A549 (cell line): ENCODE results near the gene FRMD3. TPM values are rescaled to one million over a fixed set of nuclear protein-coding genes. Genes with fewer than 3 reads are reported as not detected.
"Not testable (repeated sequence)": the region's sequence is repeated elsewhere in the genome, so short reads cannot be mapped to it uniquely, and the experiment has no call there.

Experiments
- ATAC-seq, 2 experiments: fragments of 200-7000 bp in 1 of 2; fragments of >200 bp in 1 of 2; cut with Nextera tagmentation in 1 of 2; cut with Tn5 transposase in 1 of 2; 3 replicates each; pipeline versions ENCODE4 v1.8.0 to v1.9.1; 2018 to 2020; ENCODE audit warnings: mild to moderate bottlenecking in 1 of 2, moderate library complexity in 1 of 2
- CTCF ChIA-PET: fragments of 300-600 bp; sonication (Branson Sonifier 250); formaldehyde crosslinking; extraction: SDS; loops from one replicate; lab custom pipeline; 2021; ENCODE audit warnings: antibody characterized with exemption, inconsistent platforms; lab: Yijun Ruan, JAX
- POLR2A ChIA-PET: fragments of 350-600 bp; formaldehyde crosslinking; extraction: SDS; loops from one replicate; lab custom pipeline; 2021; ENCODE audit warnings: antibody characterized with exemption, inconsistent platforms; lab: Yijun Ruan, JAX
- DNase-seq, 2 experiments: peaks; one replicate each; pipeline versions ENCODE4 v3.0.0 to v3.0.0-alpha.2; 2011 to 2016; ENCODE audit warnings: low read depth in 1 of 2, low spot score in 1 of 2
- FAIRE-seq: peaks from 2 replicates; lab custom pipeline; 2011; peaks lifted over from hg19 to GRCh38; lab: Jason Lieb, UNC
- H3K27ac ChIP-seq, 2 experiments: fragments of >200 bp; sonication (Bioruptor Twin); formaldehyde crosslinking; 3 replicates each; pipeline ENCODE4 v1.5.1; 2016 to 2017
- H3K4me1 ChIP-seq: fragments of >200 bp; sonication (Bioruptor Twin); formaldehyde crosslinking; 3 replicates; pipeline ENCODE4 v1.6.1; 2016
- H3K4me2 ChIP-seq: fragments of >200 bp; sonication (Bioruptor Twin); formaldehyde crosslinking; 3 replicates; pipeline ENCODE4 v1.6.1; 2016
- H3K4me3 ChIP-seq: fragments of >200 bp; sonication (Bioruptor Twin); formaldehyde crosslinking; 3 replicates; pipeline ENCODE4 v1.5.1; 2016
- H3K9me3 ChIP-seq: fragments of >200 bp; sonication (Bioruptor Twin); formaldehyde crosslinking; 3 replicates; pipeline ENCODE4 v1.6.1; 2016
- ATOH8 ChIP-seq: fragments of 250-450 bp; sonication (Bioruptor Pico); IDR thresholded peaks from 2 replicates; pipeline ENCODE4 v1.5.0; 2020; ENCODE audit warnings: low read depth, mild to moderate bottlenecking, moderate library complexity
- BHLHE40 ChIP-seq: IDR thresholded peaks from 2 replicates; pipeline ENCODE4 v1.6.1; 2012; ENCODE audit warnings: low read depth, low read length, inconsistent platforms
- CHD4 ChIP-seq: fragments of 200-600 bp; sonication (generic); IDR thresholded peaks from 2 replicates; pipeline ENCODE4 v1.6.1; 2016; ENCODE audit warnings: antibody characterized with exemption, mild to moderate bottlenecking, borderline replicate concordance
- EHF ChIP-seq: fragments of 250-450 bp; sonication (Bioruptor Pico); IDR thresholded peaks from 2 replicates; pipeline ENCODE4 v1.5.0; 2020; ENCODE audit warnings: mild to moderate bottlenecking
- ELK1 ChIP-seq: fragments of 150-350 bp; IDR thresholded peaks from 2 replicates; pipeline ENCODE4 v1.6.1; 2014; ENCODE audit warnings: low read depth, mild to moderate bottlenecking, low read length
- FOSB ChIP-seq: fragments of 250-450 bp; sonication (Bioruptor Pico); IDR thresholded peaks from 2 replicates; pipeline ENCODE4 v1.5.0; 2020; ENCODE audit warnings: mild to moderate bottlenecking, moderate library complexity
- HMGXB4 ChIP-seq: fragments of 250-450 bp; sonication (Bioruptor Pico); IDR thresholded peaks from 2 replicates; pipeline ENCODE4 v1.5.0; 2021; ENCODE audit warnings: mild to moderate bottlenecking, moderate library complexity, borderline replicate concordance
- JUN ChIP-seq, 2 experiments: fragments of >200 bp; sonication (Bioruptor Twin); formaldehyde crosslinking; IDR thresholded peaks; 2 replicates in 1 of 2; 3 replicates in 1 of 2; pipeline ENCODE4 v1.6.1; 2016 to 2017
- JUNB ChIP-seq: fragments of >200 bp; sonication (Bioruptor Twin); formaldehyde crosslinking; IDR thresholded peaks from 2 replicates; pipeline ENCODE4 v1.6.1; 2016
- KDM1A ChIP-seq: fragments of 200-600 bp; sonication (generic); IDR thresholded peaks from 2 replicates; pipeline ENCODE4 v1.6.1; 2016; ENCODE audit warnings: low read depth, mild to moderate bottlenecking
- KDM5A ChIP-seq: fragments of 200-600 bp; sonication (generic); IDR thresholded peaks from 2 replicates; pipeline ENCODE4 v1.6.1; 2016; ENCODE audit warnings: antibody characterized with exemption, mild to moderate bottlenecking
- MYC ChIP-seq: IDR thresholded peaks from 2 replicates; pipeline ENCODE4 v1.6.1; 2012; ENCODE audit warnings: mild to moderate bottlenecking, inconsistent platforms, low read length, improper control_type of control experiment, borderline replicate concordance
- NFE2L2 ChIP-seq: fragments of 150-350 bp; conservative IDR thresholded peaks from 2 replicates; pipeline ENCODE4 v1.6.1; 2014; ENCODE audit warnings: low read length
- RAD21 ChIP-seq, 2 experiments: fragments of >200 bp in 1 of 2; sonication (Bioruptor Twin) in 1 of 2; formaldehyde crosslinking in 1 of 2; IDR thresholded peaks in 1 of 2; conservative IDR thresholded peaks in 1 of 2; 2 replicates in 1 of 2; 3 replicates in 1 of 2; pipeline ENCODE4 v1.6.1; 2012 to 2018; ENCODE audit warnings: inconsistent platforms in 1 of 2
- RFX5 ChIP-seq: fragments of 450-650 bp; IDR thresholded peaks from 2 replicates; pipeline ENCODE4 v1.7.1; 2014; ENCODE audit warnings: antibody characterized with exemption, mild to moderate bottlenecking, moderate library complexity
- ZC3H11A ChIP-seq: fragments of 450-650 bp; IDR thresholded peaks from 2 replicates; pipeline ENCODE4 v1.6.1; 2014; ENCODE audit warnings: antibody characterized with exemption, mild to moderate bottlenecking
- ZFP36 ChIP-seq: fragments of 450-650 bp; IDR thresholded peaks from 2 replicates; pipeline ENCODE4 v1.6.1; 2014; ENCODE audit warnings: borderline replicate concordance; ENCODE audit not compliant: partially characterized antibody
- WGBS: methylation state at CpG from one replicate; pipeline ENCODE4 v1.1.6; 2017; ENCODE audit errors: missing lambda C conversion rate; 5-methylcytosine and 5-hydroxymethylcytosine counted together
- polyA plus RNA-seq, 4 experiments: library from polyadenylated mRNA; depleted of rRNA in 3 of 4; stranded (reverse); fragments of >200 nt; fragmentation: RNase III in 1 of 4; extraction: RNeasy Plus Mini Kit Qiagen cat#74134 plus additional on column Dnase treatment in 1 of 4; gene quantifications; 2 replicates in 3 of 4; 3 replicates in 1 of 4; pipeline ENCODE4 v1.2.3, GENCODE V29; 2011 to 2017

FRMD3 gene
- polyA plus RNA-seq, 2 of the 4 experiments (the other 2 are of a cell fraction): 1.7 to 3.3 TPM

GRCh38 chr9:83367326-83367725, 170.9 kb downstream of the FRMD3 start:
- POLR2A ChIA-PET: no interaction called here
- H3K4me1 ChIP-seq: peaks cover 13% of the 10 kb centered on the region
- DNase-seq (no peak), FAIRE-seq (no peak), ATAC-seq (no peak)
- H3K4me2 ChIP-seq: no peak overlapping the region
- H3K4me3 ChIP-seq: no peak overlapping the region
- no peak overlapping the region for H3K27ac ChIP-seq
- H3K9me3 ChIP-seq: no peaks in the 10 kb centered on the region
- CTCF ChIA-PET: no interaction called here
- WGBS: 5% methylated on average over 2 of the region's 2 CpGs
- TF ChIP-seq RAD21 (conservative IDR thresholded peaks at IDR 0.05 in 1 of 2, IDR thresholded peaks at IDR 0.05 in 1 of 2) (no peak), MYC (no peak), JUN (IDR thresholded peaks at IDR 0.05) (no peak)
- TF ChIP-seq, all 56 proteins: peak for 0

- no peak for ATAC-seq
- CTCF ChIA-PET: interaction anchor here (1.2 kb wide), 1 partner anchor 61 kb away, joined by 3 read pairs; no protein-coding TSS in a partner anchor
Measured at GRCh38 chr9:83362341-83362995, 175.7 kb downstream of the FRMD3 start.

GRCh38 chr9:83359039-83359438, 179.2 kb downstream of the FRMD3 start:
- H3K27ac ChIP-seq: no peak overlapping the region
- TF ChIP-seq RAD21 (conservative IDR thresholded peaks at IDR 0.05 in 1 of 2, IDR thresholded peaks at IDR 0.05 in 1 of 2) (no peak), ATOH8 (CRISPR knock-in tag) (no peak), CHD4 (no peak), ELK1 (no peak), KDM5A (no peak), KDM1A (no peak)
- H3K9me3 ChIP-seq: no peaks in the 10 kb centered on the region
- DNase-seq (no peak), FAIRE-seq (no peak), ATAC-seq (no peak)
- no peaks in the 10 kb centered on the region for H3K4me1 ChIP-seq
- ChIA-PET CTCF (no interaction called here), POLR2A (no interaction called here)
- WGBS: 39% methylated on average over 3 of the region's 3 CpGs
- no peak overlapping the region for H3K4me2 ChIP-seq
- no peak overlapping the region for H3K4me3 ChIP-seq

More at GRCh38 chr9:83362341-83362995, 175.7 kb downstream of the FRMD3 start:
- FAIRE-seq (no peak), DNase-seq (no peak)
- Histone ChIP-seq H3K27ac (no peak overlapping the region), H3K4me1 (peaks cover 12% of the 10 kb centered on the region), H3K4me3 (no peak overlapping the region), H3K9me3 (no peaks in the 10 kb centered on the region), H3K4me2 (no peak overlapping the region)
- POLR2A ChIA-PET: no interaction called here
- TF ChIP-seq HMGXB4 (CRISPR knock-in tag): no peak
- TF ChIP-seq ZFP36: no peak
- no peak for TF ChIP-seq RFX5
- no peak for TF ChIP-seq EHF (CRISPR knock-in tag)
- no peak for TF ChIP-seq JUNB
- TF ChIP-seq BHLHE40: no peak
- TF ChIP-seq NFE2L2: no peak
- no peak for TF ChIP-seq FOSB (CRISPR knock-in tag)

- H3K9me3 ChIP-seq, ATAC-seq, H3K4me1 ChIP-seq, CTCF ChIA-PET, H3K27ac ChIP-seq, H3K4me3 ChIP-seq, FAIRE-seq, H3K4me2 ChIP-seq, DNase-seq, POLR2A ChIA-PET: not testable (repeated sequence)
- peak; percentile 87 for TF ChIP-seq ZC3H11A
- 64% methylated on average over 4 of the region's 4 CpGs for WGBS
Measured at GRCh38 chr9:83358493-83358892, 179.7 kb downstream of the FRMD3 start.
